ENCODE data around the gene SEMA6C. TPM values are rescaled to one million over a fixed set of nuclear protein-coding genes. Genes with fewer than 3 reads are reported as not detected.

Gene SEMA6C
- total RNA-seq, 4 donors from 2014 or later = 0.91 to 3.8 (median 2.0) TPM

GRCh38 chr1:151143057-151143435 is 3.4 kb downstream of the SEMA6C start:
- TF ChIP-seq POLR2A (IDR thresholded peaks at IDR 0.05) (no peak), CTCF (IDR thresholded peaks at IDR 0.05) (no peak)
- Histone ChIP-seq H3K36me3 (peaks cover 0 to 5% (median 0%) of the 10 kb centered on the region in 3 donors), H3K9me3 (no peaks in the 10 kb centered on the region), H3K4me3 (no peak overlapping the region), H3K4me1 (peaks cover 16 to 48% (median 21%) of the 10 kb centered on the region in 3 donors), H3K27me3 (peaks cover 0 to 7% (median 0%) of the 10 kb centered on the region in 4 donors), H3K27ac (no peak overlapping the region)
- no peak for DNase-seq
- intact Hi-C loops (cut with DNase I) = no loop called here
- WGBS, 2 donors = 49 to 77% methylated on average over 4 to 5 of the region's 7 CpGs

GRCh38 chr1:151142411-151143056 is 3.9 kb downstream of the SEMA6C start:
- intact Hi-C loops (cut with DNase I) = no loop called here

GRCh38 chr1:151137789-151138188 is 8.6 kb downstream of the SEMA6C start:
- H3K9me3 ChIP-seq = no peaks in the 10 kb centered on the region
- WGBS, 2 donors = 83 to 88% methylated on average over 2 to 4 of the region's 7 CpGs
- peaks cover 0 to 4% (median 0%) of the 10 kb centered on the region in 3 donors for H3K4me1 ChIP-seq
- no peak for TF ChIP-seq CTCF (IDR thresholded peaks at IDR 0.05)
- TF ChIP-seq POLR2A (IDR thresholded peaks at IDR 0.05) = no peak
- no peak overlapping the region for H3K27ac ChIP-seq
- peaks cover 0 to 25% (median 0%) of the 10 kb centered on the region in 3 donors for H3K36me3 ChIP-seq
- no peak overlapping the region for H3K4me3 ChIP-seq
- DNase-seq = no peak
- H3K27me3 ChIP-seq = no peaks in the 10 kb centered on the region
- intact Hi-C loops (cut with DNase I) = loop anchor here (10.0 kb wide), 1 partner anchor 113 kb away; no protein-coding TSS in a partner anchor

More at GRCh38 chr1:151142411-151143056, 3.9 kb downstream of the SEMA6C start:
- TF ChIP-seq POLR2A (IDR thresholded peaks at IDR 0.05) (no peak), CTCF (IDR thresholded peaks at IDR 0.05) (no peak)
- Histone ChIP-seq H3K27ac (no peak overlapping the region), H3K4me1 (peaks cover 16 to 47% (median 21%) of the 10 kb centered on the region in 3 donors), H3K27me3 (peaks cover 0 to 7% (median 0%) of the 10 kb centered on the region in 4 donors), H3K9me3 (no peaks in the 10 kb centered on the region), H3K36me3 (peaks cover 0 to 8% (median 0%) of the 10 kb centered on the region in 3 donors), H3K4me3 (no peak overlapping the region)
- DNase-seq = no peak
- WGBS, 2 donors = 50 to 71% methylated on average over 2 to 4 of the region's 5 CpGs

- WGBS, 2 donors = 84 to 88% methylated on average over 7 to 8 of the region's 12 CpGs
- peaks cover 0 to 23% (median 10%) of the 10 kb centered on the region in 3 donors for H3K4me1 ChIP-seq
- no peak overlapping the region for H3K4me3 ChIP-seq
- peaks cover 0 to 25% (median 0%) of the 10 kb centered on the region in 3 donors for H3K36me3 ChIP-seq
- TF ChIP-seq CTCF (IDR thresholded peaks at IDR 0.05) (no peak), POLR2A (IDR thresholded peaks at IDR 0.05) (no peak)
- H3K27me3 ChIP-seq = no peaks in the 10 kb centered on the region
- no peak for DNase-seq
- intact Hi-C loops (cut with DNase I) = loop anchor here (10.0 kb wide), 1 partner anchor 111 kb away; no protein-coding TSS in a partner anchor
- H3K9me3 ChIP-seq = no peaks in the 10 kb centered on the region
- no peak overlapping the region for H3K27ac ChIP-seq
These were observed 10.7 kb downstream of the SEMA6C start for GRCh38 chr1:151135433-151136385.

All from esophagus squamous epithelium (tissue), 5 donors.